ENCODE measurements around the gene CELA1. TPM values are rescaled to one million over a fixed set of nuclear protein-coding genes. Genes with fewer than 3 reads are reported as not detected.

CELA1 gene
- polyA plus RNA-seq, 2 of the 4 experiments (the other 2 are of a cell fraction): not detected

GRCh38 chr12:51389302-51389999 lies 43.0 kb upstream of the CELA1 start:
- Histone ChIP-seq H3K27ac (no peak overlapping the region), H3K4me2 (no peak overlapping the region), H3K4me1 (peaks cover 17% of the 10 kb centered on the region), H3K9me3 (no peaks in the 10 kb centered on the region), H3K4me3 (no peak overlapping the region)
- FAIRE-seq: no peak
- ChIA-PET POLR2A (no interaction called here), CTCF (interaction anchor here (0.6 to 1.9 kb wide), 8 partner anchors 10 to 502 kb away, joined by 3 to 9 read pairs (median 4); no protein-coding TSS in a partner anchor)
- TF ChIP-seq CHD4 (IDR thresholded peaks at IDR 0.05; ENCODE audit: borderline replicate concordance) (no peak), CEBPB (IDR thresholded peaks at IDR 0.05) (no peak), ATOH8 (CRISPR knock-in tag; IDR thresholded peaks at IDR 0.05; ENCODE audit: low read depth) (no peak), FOXS1 (CRISPR knock-in tag; IDR thresholded peaks at IDR 0.05) (no peak), BHLHE40 (IDR thresholded peaks at IDR 0.05; ENCODE audit: low read depth, low read length) (no peak), ZC3H11A (IDR thresholded peaks at IDR 0.05) (no peak), MYC (IDR thresholded peaks at IDR 0.05; ENCODE audit: borderline replicate concordance, low read length) (no peak), MAX (IDR thresholded peaks at IDR 0.05) (no peak), ZFP36 (IDR thresholded peaks at IDR 0.05; ENCODE audit: borderline replicate concordance, partially characterized antibody) (peak; percentile 31), MAFK (IDR thresholded peaks at IDR 0.05; ENCODE audit: partially characterized antibody) (peak; percentile 24)
- TF ChIP-seq, protein P1, sequence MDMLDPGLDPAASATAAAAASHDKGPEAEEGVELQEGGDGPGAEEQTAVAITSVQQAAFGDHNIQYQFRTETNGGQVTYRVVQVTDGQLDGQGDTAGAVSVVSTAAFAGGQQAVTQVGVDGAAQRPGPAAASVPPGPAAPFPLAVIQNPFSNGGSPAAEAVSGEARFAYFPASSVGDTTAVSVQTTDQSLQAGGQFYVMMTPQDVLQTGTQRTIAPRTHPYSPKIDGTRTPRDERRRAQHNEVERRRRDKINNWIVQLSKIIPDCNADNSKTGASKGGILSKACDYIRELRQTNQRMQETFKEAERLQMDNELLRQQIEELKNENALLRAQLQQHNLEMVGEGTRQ (IDR thresholded peaks at IDR 0.05): no peak
- TF ChIP-seq, protein P2, sequence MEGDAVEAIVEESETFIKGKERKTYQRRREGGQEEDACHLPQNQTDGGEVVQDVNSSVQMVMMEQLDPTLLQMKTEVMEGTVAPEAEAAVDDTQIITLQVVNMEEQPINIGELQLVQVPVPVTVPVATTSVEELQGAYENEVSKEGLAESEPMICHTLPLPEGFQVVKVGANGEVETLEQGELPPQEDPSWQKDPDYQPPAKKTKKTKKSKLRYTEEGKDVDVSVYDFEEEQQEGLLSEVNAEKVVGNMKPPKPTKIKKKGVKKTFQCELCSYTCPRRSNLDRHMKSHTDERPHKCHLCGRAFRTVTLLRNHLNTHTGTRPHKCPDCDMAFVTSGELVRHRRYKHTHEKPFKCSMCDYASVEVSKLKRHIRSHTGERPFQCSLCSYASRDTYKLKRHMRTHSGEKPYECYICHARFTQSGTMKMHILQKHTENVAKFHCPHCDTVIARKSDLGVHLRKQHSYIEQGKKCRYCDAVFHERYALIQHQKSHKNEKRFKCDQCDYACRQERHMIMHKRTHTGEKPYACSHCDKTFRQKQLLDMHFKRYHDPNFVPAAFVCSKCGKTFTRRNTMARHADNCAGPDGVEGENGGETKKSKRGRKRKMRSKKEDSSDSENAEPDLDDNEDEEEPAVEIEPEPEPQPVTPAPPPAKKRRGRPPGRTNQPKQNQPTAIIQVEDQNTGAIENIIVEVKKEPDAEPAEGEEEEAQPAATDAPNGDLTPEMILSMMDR (IDR thresholded peaks at IDR 0.05): no peak
- no peak for DNase-seq (ENCODE audit: low read depth in 1 of 2, low spot score in 1 of 2)
- peak; percentile 11 to 16; a peak in 1 of 6 replicates for ATAC-seq
- WGBS (ENCODE audit: missing lambda C conversion rate): 74% methylated on average over 2 of the region's 2 CpGs

GRCh38 chr12:51388846-51389245 lies 42.4 kb upstream of the CELA1 start:
- Histone ChIP-seq H3K27ac (no peak overlapping the region; a peak in 1 of 6 replicates), H3K4me1 (peaks cover 17% of the 10 kb centered on the region), H3K4me3 (no peak overlapping the region), H3K9me3 (no peaks in the 10 kb centered on the region), H3K4me2 (no peak overlapping the region)
- FAIRE-seq (no peak), DNase-seq (ENCODE audit: low read depth in 1 of 2, low spot score in 1 of 2) (no peak), ATAC-seq (no peak)
- POLR2A ChIA-PET: no interaction called here
- CTCF ChIA-PET: interaction anchor here (1.2 to 1.9 kb wide), 4 partner anchors 17 to 503 kb away, joined by 3 to 9 read pairs (median 6); no protein-coding TSS in a partner anchor
- 92% methylated on average over 5 of the region's 5 CpGs for WGBS (ENCODE audit: missing lambda C conversion rate)
- no peak for TF ChIP-seq HOXB13 (CRISPR knock-in tag; IDR thresholded peaks at IDR 0.05; ENCODE audit: low read depth)
- no peak for TF ChIP-seq MAZ (IDR thresholded peaks at IDR 0.05; ENCODE audit: borderline replicate concordance, low read depth, low read length)
- no peak for TF ChIP-seq CHD4 (IDR thresholded peaks at IDR 0.05; ENCODE audit: borderline replicate concordance)
- TF ChIP-seq HEYL (CRISPR knock-in tag; IDR thresholded peaks at IDR 0.05): no peak
- no peak for TF ChIP-seq RFX5 (IDR thresholded peaks at IDR 0.05)
- TF ChIP-seq ZSCAN20 (CRISPR knock-in tag; IDR thresholded peaks at IDR 0.05): no peak
- TF ChIP-seq, protein P2 (IDR thresholded peaks at IDR 0.05): no peak
- TF ChIP-seq RAD21 (conservative IDR thresholded peaks at IDR 0.05 in 1 of 2, IDR thresholded peaks at IDR 0.05 in 1 of 2): no peak
- no peak for TF ChIP-seq CBX2 (IDR thresholded peaks at IDR 0.05; ENCODE audit: borderline replicate concordance, low read depth)
- TF ChIP-seq ZC3H11A (IDR thresholded peaks at IDR 0.05): no peak
- TF ChIP-seq KDM5A (IDR thresholded peaks at IDR 0.05): no peak
- TF ChIP-seq, protein P3, sequence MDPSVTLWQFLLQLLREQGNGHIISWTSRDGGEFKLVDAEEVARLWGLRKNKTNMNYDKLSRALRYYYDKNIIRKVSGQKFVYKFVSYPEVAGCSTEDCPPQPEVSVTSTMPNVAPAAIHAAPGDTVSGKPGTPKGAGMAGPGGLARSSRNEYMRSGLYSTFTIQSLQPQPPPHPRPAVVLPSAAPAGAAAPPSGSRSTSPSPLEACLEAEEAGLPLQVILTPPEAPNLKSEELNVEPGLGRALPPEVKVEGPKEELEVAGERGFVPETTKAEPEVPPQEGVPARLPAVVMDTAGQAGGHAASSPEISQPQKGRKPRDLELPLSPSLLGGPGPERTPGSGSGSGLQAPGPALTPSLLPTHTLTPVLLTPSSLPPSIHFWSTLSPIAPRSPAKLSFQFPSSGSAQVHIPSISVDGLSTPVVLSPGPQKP (IDR thresholded peaks at IDR 0.05; ENCODE audit: low read depth, low read length): no peak
- no peak for TF ChIP-seq POLR2AphosphoS2 (conservative IDR thresholded peaks at IDR 0.05; ENCODE audit: low read length)
- no peak for TF ChIP-seq CEBPB (IDR thresholded peaks at IDR 0.05)
- no peak for TF ChIP-seq ZNF302 (CRISPR knock-in tag; IDR thresholded peaks at IDR 0.05)
- no peak for TF ChIP-seq FOXS1 (CRISPR knock-in tag; IDR thresholded peaks at IDR 0.05)
- TF ChIP-seq, protein P4, sequence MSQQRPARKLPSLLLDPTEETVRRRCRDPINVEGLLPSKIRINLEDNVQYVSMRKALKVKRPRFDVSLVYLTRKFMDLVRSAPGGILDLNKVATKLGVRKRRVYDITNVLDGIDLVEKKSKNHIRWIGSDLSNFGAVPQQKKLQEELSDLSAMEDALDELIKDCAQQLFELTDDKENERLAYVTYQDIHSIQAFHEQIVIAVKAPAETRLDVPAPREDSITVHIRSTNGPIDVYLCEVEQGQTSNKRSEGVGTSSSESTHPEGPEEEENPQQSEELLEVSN (IDR thresholded peaks at IDR 0.05; ENCODE audit: borderline replicate concordance, low read depth): no peak
- no peak for TF ChIP-seq HOXA7 (CRISPR knock-in tag; IDR thresholded peaks at IDR 0.05)
- TF ChIP-seq, protein P5, sequence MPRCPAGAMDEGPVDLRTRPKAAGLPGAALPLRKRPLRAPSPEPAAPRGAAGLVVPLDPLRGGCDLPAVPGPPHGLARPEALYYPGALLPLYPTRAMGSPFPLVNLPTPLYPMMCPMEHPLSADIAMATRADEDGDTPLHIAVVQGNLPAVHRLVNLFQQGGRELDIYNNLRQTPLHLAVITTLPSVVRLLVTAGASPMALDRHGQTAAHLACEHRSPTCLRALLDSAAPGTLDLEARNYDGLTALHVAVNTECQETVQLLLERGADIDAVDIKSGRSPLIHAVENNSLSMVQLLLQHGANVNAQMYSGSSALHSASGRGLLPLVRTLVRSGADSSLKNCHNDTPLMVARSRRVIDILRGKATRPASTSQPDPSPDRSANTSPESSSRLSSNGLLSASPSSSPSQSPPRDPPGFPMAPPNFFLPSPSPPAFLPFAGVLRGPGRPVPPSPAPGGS (IDR thresholded peaks at IDR 0.05): no peak

All from A549 (cell line).